ENCODE results near the gene NBPF3.

- no peak for TF ChIP-seq POLR2A (IDR thresholded peaks at IDR 0.05; ENCODE audit: low read length)
- TF ChIP-seq CTCF (IDR thresholded peaks at IDR 0.05) = no peak
- no peak for TF ChIP-seq SMC3 (IDR thresholded peaks at IDR 0.05)
- TF ChIP-seq REST (IDR thresholded peaks at IDR 0.05) = no peak
- TF ChIP-seq TFCP2L1 (CRISPR knock-in tag; IDR thresholded peaks at IDR 0.05) = no peak
- TF ChIP-seq E2F6 (IDR thresholded peaks at IDR 0.05; ENCODE audit: borderline replicate concordance, low read depth) = no peak
- no peak for TF ChIP-seq HMGXB4 (CRISPR knock-in tag; IDR thresholded peaks at IDR 0.05; ENCODE audit: borderline replicate concordance)
- TF ChIP-seq RAD21 (conservative IDR thresholded peaks at IDR 0.05 in 1 of 2, IDR thresholded peaks at IDR 0.05 in 1 of 2) = no peak
- TF ChIP-seq CEBPB (IDR thresholded peaks at IDR 0.05) = no peak
These were observed 32.9 kb downstream of the NBPF3 start for GRCh38 chr1:21472861-21473260.

All from A549 (cell line).